GM12878 (cell line): ENCODE data around the gene PDLIM4. TPM values are rescaled to one million over a fixed set of nuclear protein-coding genes. Genes with fewer than 3 reads are reported as not detected.

ENCODE experiments used
- ATAC-seq: fragments of 200-7000 bp; cut with Tn5 transposase; 3 replicates; pipeline ENCODE4 v1.9.1; 2020; ENCODE audit warnings: mild to moderate bottlenecking, moderate library complexity
- BruUV-seq: library from RNA; stranded (reverse); fragments of 400-500 nt; replicated peaks from 2 replicates; lab custom pipeline; 2021; lab: Mats Ljungman, UMichigan
- CTCF ChIA-PET: fragments of 300-600 bp; sonication (Branson Sonifier 250); formaldehyde crosslinking; extraction: SDS; loops from one replicate; lab custom pipeline; 2021; ENCODE audit warnings: inconsistent platforms; lab: Yijun Ruan, JAX
- POLR2A ChIA-PET: fragments of 350-600 bp; formaldehyde crosslinking; extraction: SDS; loops from one replicate; lab custom pipeline; 2021; ENCODE audit warnings: inconsistent platforms; lab: Charles Lee
- RAD21 ChIA-PET: fragments of 300-600 bp; sonication (Branson Sonifier 250); formaldehyde crosslinking; loops from one replicate; lab custom pipeline; 2023; ENCODE audit warnings: antibody characterized with exemption; ENCODE audit not compliant: unreplicated experiment; lab: Charles Lee
- SMC1A ChIA-PET: fragments of 300-600 bp; sonication (Branson Sonifier 250); formaldehyde crosslinking; loops from one replicate; lab custom pipeline; 2023; ENCODE audit not compliant: unreplicated experiment, uncharacterized antibody; lab: Charles Lee
- DNase-seq: peaks from one replicate; pipeline ENCODE4 v3.0.0-alpha.2; 2011; ENCODE audit warnings: low read depth, low spot score
- FAIRE-seq: peaks from 3 replicates; lab custom pipeline; 2011; peaks lifted over from hg19 to GRCh38; lab: Jason Lieb, UNC
- H2AFZ ChIP-seq: 2 replicates; pipeline ENCODE4 v1.6.0; 2011; ENCODE audit warnings: low read depth, low read length, control low read depth; ENCODE audit not compliant: control insufficient read depth
- H3K27ac ChIP-seq: 2 replicates; pipeline ENCODE4 v1.5.1; 2011; ENCODE audit warnings: control low read depth; ENCODE audit not compliant: control insufficient read depth, insufficient read depth
- H3K27me3 ChIP-seq, 2 experiments: replicated peaks in 1 of 2; 2 replicates each; pipeline versions ENCODE4 v1.6.0 to v1.6.1; 2011; ENCODE audit warnings: low read length in 1 of 2; ENCODE audit not compliant: control insufficient read depth in 2 of 2, insufficient read depth in 2 of 2
- H3K36me3 ChIP-seq, 2 experiments: 2 replicates each; pipeline ENCODE4 v1.5.1; 2011; ENCODE audit warnings: low read length in 1 of 2; ENCODE audit not compliant: control insufficient read depth in 2 of 2, insufficient read depth in 2 of 2
- H3K4me1 ChIP-seq: 2 replicates; pipeline ENCODE4 v1.6.1; 2011; ENCODE audit warnings: mild to moderate bottlenecking, low read length, moderate library complexity, mixed read lengths; ENCODE audit not compliant: control insufficient read depth, insufficient read depth
- H3K4me2 ChIP-seq: 2 replicates; pipeline ENCODE4 v1.6.0; 2011; ENCODE audit warnings: control low read depth; ENCODE audit not compliant: control insufficient read depth, insufficient read depth
- H3K4me3 ChIP-seq: fragments of 200-600 bp; sonication (generic); 2 replicates; pipeline ENCODE4 v1.5.1; 2016
- H3K79me2 ChIP-seq: 2 replicates; pipeline ENCODE4 v1.6.0; 2011; ENCODE audit warnings: low read length; ENCODE audit not compliant: control insufficient read depth, insufficient read depth
- H3K9ac ChIP-seq: 2 replicates; pipeline ENCODE4 v1.8.0; 2011; ENCODE audit warnings: low read length, control low read depth, mixed read lengths; ENCODE audit not compliant: control insufficient read depth, insufficient read depth
- H3K9me3 ChIP-seq: replicated peaks from 3 replicates; pipeline ENCODE4 v1.5.1; 2011; ENCODE audit warnings: mild to moderate bottlenecking, low read length; ENCODE audit not compliant: control insufficient read depth, insufficient read depth
- H4K20me1 ChIP-seq: 2 replicates; pipeline ENCODE4 v1.6.0; 2011; ENCODE audit not compliant: control insufficient read depth, insufficient read depth
- KDM1A ChIP-seq: fragments of 200-600 bp; sonication (generic); IDR thresholded peaks from 2 replicates; pipeline ENCODE4 v1.6.1; 2016; ENCODE audit warnings: borderline replicate concordance
- NFXL1 ChIP-seq: fragments of 450-650 bp; IDR thresholded peaks from 2 replicates; pipeline ENCODE4 v1.6.1; 2017; ENCODE audit warnings: antibody characterized with exemption, mild to moderate bottlenecking, borderline replicate concordance
- PKNOX1 ChIP-seq: fragments of 450-650 bp; IDR thresholded peaks from 2 replicates; pipeline ENCODE4 v1.6.1; 2016; ENCODE audit warnings: mild to moderate bottlenecking
- REST ChIP-seq: IDR thresholded peaks from 2 replicates; pipeline ENCODE4 v1.6.1; 2012; ENCODE audit warnings: mild to moderate bottlenecking, low read depth, low read length
- TCF7 ChIP-seq: IDR thresholded peaks from 2 replicates; pipeline ENCODE4 v1.6.1; 2014; ENCODE audit warnings: antibody characterized with exemption, borderline replicate concordance
- ZBED1 ChIP-seq: IDR thresholded peaks from 2 replicates; pipeline ENCODE4 v1.6.1; 2016; ENCODE audit warnings: borderline replicate concordance
- ZBTB33 ChIP-seq: fragments of 450-650 bp; IDR thresholded peaks from 2 replicates; pipeline ENCODE4 v1.6.1; 2017; ENCODE audit warnings: mild to moderate bottlenecking
- ZNF217 ChIP-seq: fragments of 450-650 bp; IDR thresholded peaks from 2 replicates; pipeline ENCODE4 v1.6.1; 2017; ENCODE audit warnings: antibody characterized with exemption, mild to moderate bottlenecking
- WGBS: methylation state at CpG from one replicate; pipeline ENCODE4 v1.1.6; 2016; ENCODE audit warnings: low lambda C conversion rate; ENCODE audit not compliant: insufficient replicate concordance, insufficient coverage; ENCODE audit errors: missing lambda C conversion rate; 5-methylcytosine and 5-hydroxymethylcytosine counted together
- in situ Hi-C: fragments of 300-500 bp; cut with MboI; formaldehyde crosslinking; loops from 9 replicates; pipeline ENCODE4 v1.14.3; 2018; ENCODE audit warnings: mixed read lengths
- intact Hi-C: fragments of 100-400 bp; cut with micrococcal nuclease; formaldehyde crosslinking; loops from one replicate; pipeline ENCODE4 v1.14.2; 2022; ENCODE audit not compliant: unreplicated experiment
- polyA plus RNA-seq, 11 experiments: library from polyadenylated mRNA; depleted of rRNA in 4 of 11; unstranded in 6 of 11; stranded (reverse) in 5 of 11; fragments of >200 nt; fragmentation: Nextera tagmentation in 4 of 11; fragmentation: Illumina TruSeq in 1 of 11; extraction: Ambion mirVana in 4 of 11; extraction: Trizol in 1 of 11; gene quantifications; 1 replicate in 1 of 11; 2 replicates in 10 of 11; pipeline versions ENCODE4 v1.2.1 to v1.2.3, GENCODE V29; 2011 to 2016; ENCODE audit warnings: inconsistent platforms in 2 of 11, missing spikeins in 2 of 11, low read depth in 1 of 11
- total RNA-seq, 4 experiments: library from RNA; depleted of rRNA in 3 of 4; stranded (reverse); fragments of >200 nt in 3 of 4; fragmentation: Illumina TruSeq in 1 of 4; extraction: Trizol in 1 of 4; gene quantifications; 2 replicates each; pipeline versions ENCODE4 v1.2.1 to v1.2.3, GENCODE V29; 2013 to 2021
- TF ChIP-seq, protein P1 (sequence below): fragments of 450-650 bp; IDR thresholded peaks from 2 replicates; pipeline ENCODE4 v1.6.1; 2018; ENCODE audit warnings: borderline replicate concordance, mild to moderate bottlenecking; ENCODE audit not compliant: partially characterized antibody

Gene PDLIM4
- total and polyA plus RNA-seq, 10 of the 15 experiments (the other 5 are each of a cell fraction or from before 2014, with no cell fraction given), result 0.13 to 1.7 (median 0.39) TPM; not detected in 3

DNA sequence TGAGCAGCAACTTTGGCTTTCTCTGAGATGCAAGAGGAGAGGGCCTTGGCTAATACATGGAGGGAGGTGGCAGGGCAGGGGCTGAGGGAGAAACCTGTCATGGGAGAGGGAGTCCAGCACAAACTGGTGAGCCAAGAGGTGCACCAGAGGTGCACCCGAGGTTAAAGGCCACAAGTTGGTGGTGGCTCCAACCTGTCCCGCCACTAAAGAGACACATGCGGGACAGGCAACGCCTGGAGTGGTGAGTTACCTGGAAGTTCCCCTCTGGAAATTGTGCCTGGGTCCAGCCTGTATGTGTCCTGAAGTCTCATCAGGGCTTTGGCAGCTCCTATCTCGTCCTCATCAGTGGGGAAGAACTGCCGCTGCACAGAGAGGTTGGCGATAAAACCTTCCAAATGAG, 43.8 kb upstream of the PDLIM4 start (continued):
- TF ChIP-seq NFXL1, result no peak
- TF ChIP-seq, protein P1, sequence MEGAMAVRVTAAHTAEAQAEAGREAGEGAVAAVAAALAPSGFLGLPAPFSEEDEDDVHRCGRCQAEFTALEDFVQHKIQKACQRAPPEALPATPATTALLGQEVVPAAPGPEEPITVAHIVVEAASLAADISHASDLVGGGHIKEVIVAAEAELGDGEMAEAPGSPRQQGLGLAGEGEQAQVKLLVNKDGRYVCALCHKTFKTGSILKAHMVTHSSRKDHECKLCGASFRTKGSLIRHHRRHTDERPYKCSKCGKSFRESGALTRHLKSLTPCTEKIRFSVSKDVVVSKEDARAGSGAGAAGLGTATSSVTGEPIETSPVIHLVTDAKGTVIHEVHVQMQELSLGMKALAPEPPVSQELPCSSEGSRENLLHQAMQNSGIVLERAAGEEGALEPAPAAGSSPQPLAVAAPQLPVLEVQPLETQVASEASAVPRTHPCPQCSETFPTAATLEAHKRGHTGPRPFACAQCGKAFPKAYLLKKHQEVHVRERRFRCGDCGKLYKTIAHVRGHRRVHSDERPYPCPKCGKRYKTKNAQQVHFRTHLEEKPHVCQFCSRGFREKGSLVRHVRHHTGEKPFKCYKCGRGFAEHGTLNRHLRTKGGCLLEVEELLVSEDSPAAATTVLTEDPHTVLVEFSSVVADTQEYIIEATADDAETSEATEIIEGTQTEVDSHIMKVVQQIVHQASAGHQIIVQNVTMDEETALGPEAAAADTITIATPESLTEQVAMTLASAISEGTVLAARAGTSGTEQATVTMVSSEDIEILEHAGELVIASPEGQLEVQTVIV, result no peak
- TF ChIP-seq ZBTB33, result no peak
- no peak for TF ChIP-seq PKNOX1
- no peak for TF ChIP-seq KDM1A

DNA sequence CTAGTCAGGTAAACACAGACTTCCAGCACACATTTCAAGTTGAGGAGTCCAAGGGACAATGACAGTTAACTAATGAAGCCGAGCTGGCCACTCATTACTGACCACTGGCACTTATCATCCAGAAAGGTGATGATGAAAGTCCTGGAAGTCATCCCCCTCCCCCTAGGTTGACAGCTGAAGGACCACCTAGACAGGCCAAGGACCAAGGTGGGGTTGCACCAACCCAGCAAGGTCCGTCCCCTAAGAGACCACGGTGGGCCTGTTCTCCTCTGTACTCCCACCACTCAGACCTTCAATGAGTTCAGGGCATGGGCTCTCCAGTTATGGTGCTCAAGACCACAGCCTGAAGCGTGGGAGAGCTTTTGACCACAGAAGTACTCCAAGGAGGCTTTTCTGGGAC, 43.0 kb upstream of the PDLIM4 start:
- Histone ChIP-seq H3K4me1 (no peaks in the 10 kb centered on the region), H3K27ac (no peak overlapping the region), H3K79me2 (no peaks in the 10 kb centered on the region), H3K27me3 (no peaks in the 10 kb centered on the region; a peak in 1 of 4 replicates)
- DNase-seq (no peak), ATAC-seq (no peak)
- CTCF ChIA-PET, result interaction anchor here (1.2 to 1.8 kb wide), 2 partner anchors 34 to 151 kb away, joined by 4 to 10 read pairs; no protein-coding TSS in a partner anchor
- TF ChIP-seq REST, result no peak
- no peak for TF ChIP-seq ZNF217
- TF ChIP-seq ZBED1, result no peak
- no peak for TF ChIP-seq TCF7
- TF ChIP-seq, all 136 proteins: peak for 0
- in situ Hi-C loops (no loop called here), intact Hi-C loops (no loop called here)
- WGBS, result 11% methylated on average over 4 of the region's 4 CpGs
- H3K4me2 ChIP-seq, result no peak overlapping the region
- no peak overlapping the region for H3K4me3 ChIP-seq
- RAD21 ChIA-PET, result no interaction called here
- no peak for FAIRE-seq
- H3K9me3 ChIP-seq, result no peaks in the 10 kb centered on the region
- no peaks in the 10 kb centered on the region; the same call in 1 of the 2 replicates for H4K20me1 ChIP-seq
- H2AFZ ChIP-seq, result no peak overlapping the region
- SMC1A ChIA-PET, result no interaction called here
- no TSS peak for BruUV-seq
- no peaks in the 10 kb centered on the region for H3K36me3 ChIP-seq
- H3K9ac ChIP-seq, result no peak overlapping the region
- POLR2A ChIA-PET, result interaction anchor here (1.0 to 1.2 kb wide), 2 partner anchors 11 to 12 kb away, joined by 3 to 5 read pairs; no protein-coding TSS in a partner anchor
